Neural cell (in vitro differentiated cells): Measurements from ENCODE around the gene ACSL5. TPM values are rescaled to one million over a fixed set of nuclear protein-coding genes. Genes with fewer than 3 reads are reported as not detected.

Experiments used
- H2AFZ ChIP-seq: fragments of 200-600, 300-800 bp; sonication (generic), shearing (Covaris generic); 2 replicates; pipeline ENCODE4 v1.6.0; 2014; ENCODE audit warnings: low read depth, mild to moderate bottlenecking, antibody characterized with exemption, low read length, moderate library complexity
- H3F3A ChIP-seq: fragments of 200-600 bp; shearing (Covaris generic); 2 replicates; pipeline ENCODE4 v1.6.1; 2016; ENCODE audit warnings: mild to moderate bottlenecking, moderate library complexity, mixed read lengths, antibody characterized with exemption, low read length; ENCODE audit not compliant: insufficient read depth, poor library complexity, severe bottlenecking
- H3K27ac ChIP-seq: fragments of 200-600, 300-800 bp; sonication (generic), shearing (Covaris generic); 2 replicates; pipeline ENCODE4 v1.5.1; 2014; ENCODE audit warnings: mild to moderate bottlenecking, low read length, moderate library complexity
- H3K27me3 ChIP-seq: fragments of 300-800, 200-600 bp; sonication (generic), shearing (Covaris generic); 2 replicates; pipeline ENCODE4 v1.6.0; 2014; ENCODE audit warnings: mild to moderate bottlenecking, low read depth, low read length, moderate library complexity; ENCODE audit not compliant: insufficient read depth
- H3K36me3 ChIP-seq: fragments of 300-800, 200-600 bp; sonication (generic), shearing (Covaris generic); 2 replicates; pipeline ENCODE4 v1.5.1; 2014; ENCODE audit warnings: mild to moderate bottlenecking, antibody characterized with exemption, low read length, moderate library complexity; ENCODE audit not compliant: insufficient read depth
- H3K4me2 ChIP-seq: fragments of 300-800, 200-600 bp; sonication (generic), shearing (Covaris generic); 2 replicates; pipeline ENCODE4 v1.6.0; 2014; ENCODE audit warnings: mild to moderate bottlenecking, low read length
- H3K4me3 ChIP-seq: fragments of 300-800, 200-600 bp; sonication (generic), shearing (Covaris generic); 2 replicates; pipeline ENCODE4 v1.5.1; 2014; ENCODE audit warnings: mild to moderate bottlenecking, low read length, moderate library complexity
- H3K79me2 ChIP-seq: fragments of 200-600 bp; shearing (Covaris generic); replicated peaks from 2 replicates; pipeline ENCODE4 v1.6.0; 2014; ENCODE audit warnings: mild to moderate bottlenecking, low read length, moderate library complexity; ENCODE audit not compliant: insufficient read depth
- H3K9ac ChIP-seq: fragments of 300-800, 200-600 bp; sonication (generic), shearing (Covaris generic); 2 replicates; pipeline ENCODE4 v1.6.1; 2016; ENCODE audit warnings: mild to moderate bottlenecking, low read length, mixed read lengths
- H3K9me2 ChIP-seq: fragments of 200-600 bp; shearing (Covaris generic); 2 replicates; pipeline ENCODE4 v1.6.1; 2016; ENCODE audit warnings: mild to moderate bottlenecking, low read length, mixed read lengths; ENCODE audit not compliant: insufficient read depth
- H3K9me3 ChIP-seq: fragments of 200-600, 300-800 bp; sonication (generic), shearing (Covaris generic); 2 replicates; pipeline ENCODE4 v1.6.1; 2016; ENCODE audit warnings: mild to moderate bottlenecking, mixed run types, low read length, moderate library complexity, mixed read lengths
- H4K20me1 ChIP-seq: fragments of 200-600 bp; shearing (Covaris generic); 2 replicates; pipeline ENCODE4 v1.6.1; 2016; ENCODE audit warnings: mild to moderate bottlenecking, mixed run types; ENCODE audit not compliant: insufficient read depth
- EP300 ChIP-seq: fragments of 450-650 bp; conservative IDR thresholded peaks from 2 replicates; pipeline ENCODE4 v1.6.1; 2014; ENCODE audit warnings: antibody characterized with exemption, mild to moderate bottlenecking, moderate library complexity; ENCODE audit not compliant: poor library complexity, severe bottlenecking
- EZH2 ChIP-seq: fragments of 200-600, 300-800 bp; shearing (Covaris generic), sonication (generic); IDR thresholded peaks from 2 replicates; pipeline ENCODE4 v1.6.1; 2014; ENCODE audit warnings: antibody characterized with exemption, low read length, borderline replicate concordance, mild to moderate bottlenecking; ENCODE audit not compliant: insufficient read depth, poor library complexity, severe bottlenecking
- MXI1 ChIP-seq: fragments of 450-650 bp; conservative IDR thresholded peaks from 2 replicates; pipeline ENCODE4 v1.6.1; 2014; ENCODE audit warnings: antibody characterized with exemption, mild to moderate bottlenecking; ENCODE audit not compliant: poor library complexity, severe bottlenecking
- POLR2AphosphoS5 ChIP-seq: IDR thresholded peaks from 2 replicates; pipeline ENCODE4 v1.6.1; 2012
- RAD21 ChIP-seq: fragments of 450-650 bp; conservative IDR thresholded peaks from 2 replicates; pipeline ENCODE4 v1.6.1; 2014; ENCODE audit warnings: antibody characterized with exemption, mild to moderate bottlenecking, moderate library complexity
- SMC3 ChIP-seq: fragments of 450-650 bp; conservative IDR thresholded peaks from 2 replicates; pipeline ENCODE4 v1.6.1; 2014; ENCODE audit warnings: antibody characterized with exemption, mild to moderate bottlenecking, moderate library complexity; ENCODE audit not compliant: poor library complexity
- TAF1 ChIP-seq: IDR thresholded peaks from 2 replicates; pipeline ENCODE4 v1.6.1; 2012; ENCODE audit warnings: low read depth
- polyA plus RNA-seq: library from polyadenylated mRNA; depleted of rRNA; stranded (reverse); fragments of >200 nt; gene quantifications from 2 replicates; pipeline ENCODE4 v1.2.3, GENCODE V29; 2014
- TF ChIP-seq, protein P1 (sequence below): IDR thresholded peaks from 2 replicates; pipeline ENCODE4 v1.6.1; 2012; ENCODE audit warnings: borderline replicate concordance
- TF ChIP-seq, protein P2 (sequence below): fragments of 450-650 bp; IDR thresholded peaks from 2 replicates; pipeline ENCODE4 v1.5.1; 2014; ENCODE audit warnings: antibody characterized with exemption, mild to moderate bottlenecking, moderate library complexity; ENCODE audit not compliant: poor library complexity, severe bottlenecking

Gene ACSL5
- polyA plus RNA-seq, 1 donor from 2014 or later = not detected

DNA sequence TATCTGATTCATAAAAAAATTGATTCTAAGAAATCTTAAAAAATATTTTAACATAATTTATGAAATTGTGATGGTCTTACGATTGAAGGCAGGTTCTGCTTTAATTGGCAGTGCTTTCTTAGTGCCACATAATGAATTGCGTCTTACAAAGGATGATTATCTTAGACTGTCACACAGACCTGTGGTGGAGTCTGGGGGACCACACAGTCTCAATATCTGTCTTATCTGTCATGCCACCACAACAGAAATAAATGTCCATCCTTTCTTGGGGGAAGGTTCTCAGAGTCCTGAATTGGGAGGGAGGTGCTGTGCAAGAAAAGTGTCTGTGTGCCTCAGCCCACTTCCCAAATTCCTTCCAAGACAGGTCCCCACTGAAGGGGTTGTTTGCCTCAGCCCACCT lies 38.8 kb downstream of the ACSL5 start:
- no peaks in the 10 kb centered on the region for H3K36me3 ChIP-seq
- H3K27me3 ChIP-seq = no peaks in the 10 kb centered on the region
- H3K9me3 ChIP-seq = no peaks in the 10 kb centered on the region
- H4K20me1 ChIP-seq = no peaks in the 10 kb centered on the region
- no peak overlapping the region for H2AFZ ChIP-seq
- no peak overlapping the region for H3K27ac ChIP-seq
- H3F3A ChIP-seq = no peaks in the 10 kb centered on the region
- H3K9me2 ChIP-seq = no peaks in the 10 kb centered on the region
- H3K79me2 ChIP-seq = no peaks in the 10 kb centered on the region
- H3K4me3 ChIP-seq = no peak overlapping the region
- no peak overlapping the region for H3K9ac ChIP-seq
- TF ChIP-seq MXI1 (no peak), TAF1 (no peak), SMC3 (no peak), RAD21 (no peak), EP300 (no peak), POLR2AphosphoS5 (no peak), EZH2 (no peak)
- TF ChIP-seq, protein P1, sequence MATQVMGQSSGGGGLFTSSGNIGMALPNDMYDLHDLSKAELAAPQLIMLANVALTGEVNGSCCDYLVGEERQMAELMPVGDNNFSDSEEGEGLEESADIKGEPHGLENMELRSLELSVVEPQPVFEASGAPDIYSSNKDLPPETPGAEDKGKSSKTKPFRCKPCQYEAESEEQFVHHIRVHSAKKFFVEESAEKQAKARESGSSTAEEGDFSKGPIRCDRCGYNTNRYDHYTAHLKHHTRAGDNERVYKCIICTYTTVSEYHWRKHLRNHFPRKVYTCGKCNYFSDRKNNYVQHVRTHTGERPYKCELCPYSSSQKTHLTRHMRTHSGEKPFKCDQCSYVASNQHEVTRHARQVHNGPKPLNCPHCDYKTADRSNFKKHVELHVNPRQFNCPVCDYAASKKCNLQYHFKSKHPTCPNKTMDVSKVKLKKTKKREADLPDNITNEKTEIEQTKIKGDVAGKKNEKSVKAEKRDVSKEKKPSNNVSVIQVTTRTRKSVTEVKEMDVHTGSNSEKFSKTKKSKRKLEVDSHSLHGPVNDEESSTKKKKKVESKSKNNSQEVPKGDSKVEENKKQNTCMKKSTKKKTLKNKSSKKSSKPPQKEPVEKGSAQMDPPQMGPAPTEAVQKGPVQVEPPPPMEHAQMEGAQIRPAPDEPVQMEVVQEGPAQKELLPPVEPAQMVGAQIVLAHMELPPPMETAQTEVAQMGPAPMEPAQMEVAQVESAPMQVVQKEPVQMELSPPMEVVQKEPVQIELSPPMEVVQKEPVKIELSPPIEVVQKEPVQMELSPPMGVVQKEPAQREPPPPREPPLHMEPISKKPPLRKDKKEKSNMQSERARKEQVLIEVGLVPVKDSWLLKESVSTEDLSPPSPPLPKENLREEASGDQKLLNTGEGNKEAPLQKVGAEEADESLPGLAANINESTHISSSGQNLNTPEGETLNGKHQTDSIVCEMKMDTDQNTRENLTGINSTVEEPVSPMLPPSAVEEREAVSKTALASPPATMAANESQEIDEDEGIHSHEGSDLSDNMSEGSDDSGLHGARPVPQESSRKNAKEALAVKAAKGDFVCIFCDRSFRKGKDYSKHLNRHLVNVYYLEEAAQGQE = no peak
- TF ChIP-seq, protein P2, sequence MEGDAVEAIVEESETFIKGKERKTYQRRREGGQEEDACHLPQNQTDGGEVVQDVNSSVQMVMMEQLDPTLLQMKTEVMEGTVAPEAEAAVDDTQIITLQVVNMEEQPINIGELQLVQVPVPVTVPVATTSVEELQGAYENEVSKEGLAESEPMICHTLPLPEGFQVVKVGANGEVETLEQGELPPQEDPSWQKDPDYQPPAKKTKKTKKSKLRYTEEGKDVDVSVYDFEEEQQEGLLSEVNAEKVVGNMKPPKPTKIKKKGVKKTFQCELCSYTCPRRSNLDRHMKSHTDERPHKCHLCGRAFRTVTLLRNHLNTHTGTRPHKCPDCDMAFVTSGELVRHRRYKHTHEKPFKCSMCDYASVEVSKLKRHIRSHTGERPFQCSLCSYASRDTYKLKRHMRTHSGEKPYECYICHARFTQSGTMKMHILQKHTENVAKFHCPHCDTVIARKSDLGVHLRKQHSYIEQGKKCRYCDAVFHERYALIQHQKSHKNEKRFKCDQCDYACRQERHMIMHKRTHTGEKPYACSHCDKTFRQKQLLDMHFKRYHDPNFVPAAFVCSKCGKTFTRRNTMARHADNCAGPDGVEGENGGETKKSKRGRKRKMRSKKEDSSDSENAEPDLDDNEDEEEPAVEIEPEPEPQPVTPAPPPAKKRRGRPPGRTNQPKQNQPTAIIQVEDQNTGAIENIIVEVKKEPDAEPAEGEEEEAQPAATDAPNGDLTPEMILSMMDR = no peak
- H3K4me2 ChIP-seq = no peak overlapping the region

DNA sequence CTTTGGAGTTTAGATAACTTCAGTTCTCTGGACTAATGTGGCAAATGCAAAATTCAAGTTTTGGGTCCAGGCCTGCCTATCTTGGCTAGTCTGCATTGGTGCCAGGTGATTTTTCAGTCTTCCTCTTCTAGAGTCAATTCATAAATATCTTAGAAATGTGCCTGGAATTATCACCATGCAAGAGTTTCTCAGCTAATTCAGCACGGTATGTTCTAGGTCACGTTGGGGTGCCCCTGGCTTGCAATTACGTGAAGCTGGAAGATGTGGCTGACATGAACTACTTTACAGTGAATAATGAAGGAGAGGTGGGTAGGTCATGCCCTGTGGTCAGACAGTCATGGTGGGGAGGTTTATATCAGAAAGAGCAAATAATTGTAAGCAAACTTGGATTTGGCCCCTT lies 47.8 kb downstream of the ACSL5 start:
- H2AFZ ChIP-seq = no peak overlapping the region
- no peaks in the 10 kb centered on the region for H3K9me2 ChIP-seq
- no peaks in the 10 kb centered on the region for H3K79me2 ChIP-seq
- H3K9ac ChIP-seq = no peak overlapping the region
- no peak overlapping the region for H3K27ac ChIP-seq
- no peaks in the 10 kb centered on the region for H3F3A ChIP-seq
- no peak overlapping the region for H3K4me2 ChIP-seq
- H3K27me3 ChIP-seq = no peaks in the 10 kb centered on the region
- H4K20me1 ChIP-seq = no peaks in the 10 kb centered on the region
- H3K4me3 ChIP-seq = no peak overlapping the region
- no peak for TF ChIP-seq RAD21
- no peak for TF ChIP-seq EZH2
- no peak for TF ChIP-seq SMC3
- TF ChIP-seq, protein P2 = no peak
- TF ChIP-seq POLR2AphosphoS5 = no peak
- no peak for TF ChIP-seq TAF1
- TF ChIP-seq, protein P1 = no peak
- no peak for TF ChIP-seq MXI1
- TF ChIP-seq EP300 = no peak
- H3K9me3 ChIP-seq = no peaks in the 10 kb centered on the region
- H3K36me3 ChIP-seq = no peaks in the 10 kb centered on the region
